GM18508 (cell line): ENCODE data around the gene FBF1.
"Not testable (repeated sequence)": the region's sequence is repeated elsewhere in the genome, so short reads cannot be mapped to it uniquely, and the experiment has no call there.

Experiments
- ATAC-seq: cut with Tn5 transposase; IDR thresholded peaks from one replicate; pipeline ENCODE4 v1.9.1; 2021; ENCODE audit warnings: moderate number of reproducible peaks; ENCODE audit not compliant: insufficient read depth, unreplicated experiment

FBF1 gene

GRCh38 chr17:75940727-75941441, at the start of gene FBF1:
FBF1 (minus strand) TSS chr17:75941042; CDS start chr17:75938149, 2,893 bp downstream.
- no peak for ATAC-seq

GRCh38 chr17:75987041-75987440, 46.2 kb upstream of the FBF1 start:
- ATAC-seq: no peak

- ATAC-seq: no peak
Observed at GRCh38 chr17:75985986-75986385, 45.1 kb upstream of the FBF1 start.

- no peak for ATAC-seq
Observed at GRCh38 chr17:75983501-75984181, 42.8 kb upstream of the FBF1 start.

- no peak for ATAC-seq
Observed at GRCh38 chr17:75981019-75981615, 40.3 kb upstream of the FBF1 start.

- no peak for ATAC-seq
Observed at GRCh38 chr17:75980188-75981018, 39.6 kb upstream of the FBF1 start.

GRCh38 chr17:75979705-75980187, 38.9 kb upstream of the FBF1 start:
- no peak for ATAC-seq

- ATAC-seq: peak; percentile 53
Observed at GRCh38 chr17:75978938-75979704, 38.3 kb upstream of the FBF1 start, which contains the start of the genes ACOX1 and TEN1. ACOX1 (minus strand) TSS chr17:75979166; CDS start chr17:75979073, 93 bp downstream. TEN1 (plus strand) TSS chr17:75979240; CDS start chr17:75986193, 6,953 bp downstream.

- ATAC-seq: no peak
Observed at GRCh38 chr17:75976175-75976848, 35.5 kb upstream of the FBF1 start.

- ATAC-seq: no peak
Observed at GRCh38 chr17:75975757-75976174, 34.9 kb upstream of the FBF1 start.

- ATAC-seq: not testable (repeated sequence)
Observed at GRCh38 chr17:75975187-75975586, 34.3 kb upstream of the FBF1 start.

GRCh38 chr17:75970626-75971025, 29.8 kb upstream of the FBF1 start:
- ATAC-seq: no peak

GRCh38 chr17:75970011-75970523, 29.2 kb upstream of the FBF1 start:
- ATAC-seq: no peak

- not testable (repeated sequence) for ATAC-seq
Observed at GRCh38 chr17:75969044-75969443, 28.2 kb upstream of the FBF1 start.

GRCh38 chr17:75965468-75965867, 24.6 kb upstream of the FBF1 start:
- no peak for ATAC-seq

GRCh38 chr17:75959839-75960511, 19.1 kb upstream of the FBF1 start:
- ATAC-seq: no peak

- no peak for ATAC-seq
Observed at GRCh38 chr17:75959051-75959838, 18.4 kb upstream of the FBF1 start.
